HG03060 (cell line): ENCODE data around the gene RSPRY1.

Experiments
- ATAC-seq: cut with Tn5 transposase; IDR thresholded peaks from one replicate; pipeline ENCODE4 v1.9.1; 2021; ENCODE audit warnings: low read depth, moderate number of reproducible peaks; ENCODE audit not compliant: unreplicated experiment

The RSPRY1 gene

GRCh38 chr16:57216968-57217367, 30.8 kb downstream of the RSPRY1 start:
- no peak for ATAC-seq

GRCh38 chr16:57223057-57223456, 36.9 kb downstream of the RSPRY1 start:
- ATAC-seq = no peak

- no peak for ATAC-seq
Observed at GRCh38 chr16:57224651-57225335, 38.7 kb downstream of the RSPRY1 start.

GRCh38 chr16:57225978-57226377, 39.8 kb downstream of the RSPRY1 start:
- ATAC-seq = no peak

- ATAC-seq = no peak
Observed at GRCh38 chr16:57226701-57227621, 40.8 kb downstream of the RSPRY1 start.

GRCh38 chr16:57229079-57229478, 43.0 kb downstream of the RSPRY1 start:
- ATAC-seq = no peak

GRCh38 chr16:57231821-57232350, 45.8 kb downstream of the RSPRY1 start:
- ATAC-seq = no peak

GRCh38 chr16:57233944-57234706, 48.0 kb downstream of the RSPRY1 start:
- no peak for ATAC-seq

- ATAC-seq = no peak
Observed at GRCh38 chr16:57234707-57235092, 48.6 kb downstream of the RSPRY1 start.

GRCh38 chr16:57235128-57236021, 49.2 kb downstream of the RSPRY1 start:
- no peak for ATAC-seq

GRCh38 chr16:57236022-57236350, 49.9 kb downstream of the RSPRY1 start:
- no peak for ATAC-seq

- ATAC-seq = no peak
Observed at GRCh38 chr16:57238682-57239081, 52.6 kb downstream of the RSPRY1 start.

GRCh38 chr16:57239107-57239506, 53.0 kb downstream of the RSPRY1 start:
- ATAC-seq = no peak

GRCh38 chr16:57240851-57241250, 54.7 kb downstream of the RSPRY1 start:
- ATAC-seq = no peak

GRCh38 chr16:57242650-57243049, 56.5 kb downstream of the RSPRY1 start:
- no peak for ATAC-seq

GRCh38 chr16:57244463-57244766, 58.3 kb downstream of the RSPRY1 start:
- ATAC-seq = peak; percentile 3

- ATAC-seq = peak; percentile 90
Observed at GRCh38 chr16:57244767-57245471, 58.8 kb downstream of the RSPRY1 start, which contains the start of gene ARL2BP. Gene ARL2BP (plus strand): TSS chr16:57245259. CDS start chr16:57245368, 109 bp downstream.

- ATAC-seq = peak; percentile 9
Observed at GRCh38 chr16:57245472-57246113, 59.5 kb downstream of the RSPRY1 start.

- no peak for ATAC-seq
Observed at GRCh38 chr16:57251352-57251751, 65.2 kb downstream of the RSPRY1 start.
